Thyroid gland (tissue), 4 donors: ENCODE data around the gene TMEM252. TPM values are rescaled to one million over a fixed set of nuclear protein-coding genes. Genes with fewer than 3 reads are reported as not detected.

Experiments used
- DNase-seq, 2 donors: peaks; one replicate each; pipeline ENCODE4 v3.0.0-alpha.2; 2019
- H3K27ac ChIP-seq, 3 donors: fragments of 200-600 bp; sonication (generic); 1 replicate in 2 of 3; 2 replicates in 1 of 3; pipeline ENCODE4 v1.5.1; 2016 to 2019; ENCODE audit warnings: mild to moderate bottlenecking in 1 of 3, moderate library complexity in 1 of 3
- H3K27me3 ChIP-seq: fragments of 200-600 bp; sonication (generic); one replicate; pipeline ENCODE4 v1.5.1; 2019
- H3K36me3 ChIP-seq, 2 donors: fragments of 200-600 bp; sonication (generic); one replicate each; pipeline ENCODE4 v1.5.1; 2016 to 2019
- H3K4me1 ChIP-seq, 2 donors: fragments of 200-600 bp; sonication (generic); one replicate each; pipeline ENCODE4 v1.5.1; 2017 to 2019
- H3K4me3 ChIP-seq, 3 donors: fragments of 200-600 bp; sonication (generic); replicated peaks in 1 of 3; 1 replicate in 2 of 3; 2 replicates in 1 of 3; pipeline ENCODE4 v1.5.1; 2016; ENCODE audit warnings: mild to moderate bottlenecking in 1 of 3
- H3K9me3 ChIP-seq: fragments of 200-600 bp; sonication (generic); one replicate; pipeline ENCODE4 v1.5.1; 2017
- CTCF ChIP-seq, 6 experiments: fragments of 200-600 bp in 3 of 6; fragments of 450-650 bp in 3 of 6; sonication (generic) in 3 of 6; IDR thresholded peaks; one replicate each; pipeline ENCODE4 v1.5.1; 2016 to 2019; ENCODE audit warnings: antibody characterized with exemption in 6 of 6, mild to moderate bottlenecking in 2 of 6, inconsistent platforms in 1 of 6, moderate library complexity in 1 of 6
- POLR2A ChIP-seq, 2 donors: fragments of 450-650 bp; IDR thresholded peaks; one replicate each; pipeline ENCODE4 v1.6.1; 2017; ENCODE audit warnings: antibody characterized with exemption in 2 of 2, mild to moderate bottlenecking in 2 of 2, moderate library complexity in 1 of 2
- WGBS, 2 donors: methylation state at CpG; one replicate each; pipeline ENCODE4 v1.1.5; 2017; 5-methylcytosine and 5-hydroxymethylcytosine counted together
- intact Hi-C: fragments of 100-400 bp; cut with DNase I; formaldehyde crosslinking; loops from one replicate; pipeline ENCODE4 v1.15.1; 2023
- total RNA-seq, 4 donors: library from RNA; depleted of rRNA; stranded (reverse); fragments of >200 nt; gene quantifications; one replicate each; pipeline ENCODE4 v1.2.3, GENCODE V29; 2016

TMEM252 gene
- total RNA-seq, 4 donors from 2014 or later: not detected

DNA sequence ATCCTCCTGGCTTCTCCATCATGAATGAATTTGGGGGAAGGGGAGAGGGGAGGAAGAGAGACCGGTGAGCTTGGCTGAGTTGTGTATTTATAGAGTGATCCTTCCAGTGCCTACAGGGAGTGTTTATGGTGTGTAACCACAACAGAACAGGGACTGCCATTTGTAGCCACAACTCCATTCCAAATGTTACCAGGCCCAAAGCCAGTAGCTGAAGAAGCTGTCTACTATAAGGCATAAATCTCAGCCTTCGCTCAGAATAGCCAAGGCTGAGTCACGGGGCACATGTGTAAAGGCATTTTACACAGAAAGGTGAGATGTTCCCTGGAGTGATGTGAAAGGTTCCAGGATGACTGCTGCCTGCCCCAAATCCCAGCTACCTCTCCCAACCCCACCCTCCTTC is 2.5 kb downstream of the TMEM252 start:
- DNase-seq: no peak
- Histone ChIP-seq H3K27me3 (no peaks in the 10 kb centered on the region), H3K4me1 (no peaks in the 10 kb centered on the region), H3K36me3 (no peaks in the 10 kb centered on the region), H3K9me3 (no peaks in the 10 kb centered on the region), H3K27ac (no peak overlapping the region), H3K4me3 (no peak overlapping the region)
- TF ChIP-seq POLR2A (IDR thresholded peaks at IDR 0.05) (no peak), CTCF (IDR thresholded peaks at IDR 0.05) (no peak)
- intact Hi-C loops: no loop called here
- WGBS, 2 donors: 72 to 77% methylated on average over 3 of the region's 3 CpGs

DNA sequence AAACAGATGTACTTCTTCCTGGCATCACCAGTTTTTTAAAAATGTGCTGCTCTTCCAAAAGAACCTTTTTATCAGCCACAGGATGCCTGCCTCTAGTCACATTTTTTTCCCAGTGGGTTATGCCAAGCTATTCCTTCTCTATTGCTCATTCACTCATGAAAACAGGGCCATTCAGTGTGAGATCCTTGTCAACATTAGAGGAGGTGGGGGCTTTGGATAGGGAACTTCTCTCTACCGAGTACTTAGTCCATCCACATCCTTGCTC is 3.1 kb downstream of the TMEM252 start:
- H3K4me3 ChIP-seq: no peak overlapping the region
- 59 to 63% methylated on average over 1 of the region's 1 CpG for WGBS, 2 donors
- DNase-seq: no peak
- no peaks in the 10 kb centered on the region for H3K9me3 ChIP-seq
- H3K4me1 ChIP-seq: no peaks in the 10 kb centered on the region
- no peak for TF ChIP-seq POLR2A (IDR thresholded peaks at IDR 0.05)
- H3K27ac ChIP-seq: no peak overlapping the region
- H3K36me3 ChIP-seq: no peaks in the 10 kb centered on the region
- intact Hi-C loops: no loop called here
- no peaks in the 10 kb centered on the region for H3K27me3 ChIP-seq

GRCh38 chr9:68536876-68537615 is 3.6 kb downstream of the TMEM252 start:
- H3K9me3 ChIP-seq: no peaks in the 10 kb centered on the region
- TF ChIP-seq POLR2A (IDR thresholded peaks at IDR 0.05): no peak
- TF ChIP-seq CTCF (IDR thresholded peaks at IDR 0.05): no peak
- H3K4me1 ChIP-seq: no peaks in the 10 kb centered on the region
- no peaks in the 10 kb centered on the region for H3K27me3 ChIP-seq
- WGBS, 2 donors: 83 to 85% methylated on average over 10 of the region's 10 CpGs
- intact Hi-C loops: no loop called here
- no peaks in the 10 kb centered on the region for H3K36me3 ChIP-seq
- no peak overlapping the region for H3K4me3 ChIP-seq
- no peak overlapping the region for H3K27ac ChIP-seq
- no peak for DNase-seq

GRCh38 chr9:68533678-68534077 is 7.0 kb downstream of the TMEM252 start:
- TF ChIP-seq CTCF (IDR thresholded peaks at IDR 0.05) (no peak), POLR2A (IDR thresholded peaks at IDR 0.05) (no peak)
- Histone ChIP-seq H3K9me3 (no peaks in the 10 kb centered on the region), H3K4me3 (no peak overlapping the region), H3K27ac (no peak overlapping the region), H3K4me1 (no peaks in the 10 kb centered on the region), H3K27me3 (no peaks in the 10 kb centered on the region), H3K36me3 (no peaks in the 10 kb centered on the region)
- DNase-seq: no peak
- intact Hi-C loops: no loop called here
- WGBS, 2 donors: 33 to 50% methylated on average over 3 of the region's 3 CpGs

- TF ChIP-seq POLR2A (IDR thresholded peaks at IDR 0.05) (no peak), CTCF (IDR thresholded peaks at IDR 0.05) (no peak)
- Histone ChIP-seq H3K4me3 (no peak overlapping the region), H3K36me3 (no peaks in the 10 kb centered on the region), H3K27ac (no peak overlapping the region), H3K4me1 (no peaks in the 10 kb centered on the region), H3K9me3 (no peaks in the 10 kb centered on the region), H3K27me3 (no peaks in the 10 kb centered on the region)
- 88 to 90% methylated on average over 4 of the region's 4 CpGs for WGBS, 2 donors
- no peak for DNase-seq
- intact Hi-C loops: no loop called here
Measured at GRCh38 chr9:68532131-68532530, 8.6 kb downstream of the TMEM252 start.
